Liver (tissue), 3 donors: ENCODE results near the gene UBE3A.

Experiments
- CTCF ChIP-seq: fragments of 150-350 bp; IDR thresholded peaks from 2 replicates; pipeline ENCODE4 v1.5.1; 2017; ENCODE audit warnings: improper control_type of control experiment, low read depth, low read length; ENCODE audit not compliant: missing input control
- EGR1 ChIP-seq, 2 donors: IDR thresholded peaks; 2 replicates each; pipeline ENCODE4 v1.6.1; 2016 to 2018; ENCODE audit warnings: antibody characterized with exemption in 2 of 2, low read depth in 2 of 2
- FOXA1 ChIP-seq: IDR thresholded peaks from 2 replicates; pipeline ENCODE4 v1.6.1; 2016; ENCODE audit warnings: antibody characterized with exemption
- GABPA ChIP-seq, 2 donors: IDR thresholded peaks in 1 of 2; conservative IDR thresholded peaks in 1 of 2; 2 replicates each; pipeline ENCODE4 v1.6.1; 2016; ENCODE audit warnings: antibody characterized with exemption in 2 of 2, mild to moderate bottlenecking in 1 of 2, moderate library complexity in 1 of 2
- JUND ChIP-seq, 2 donors: IDR thresholded peaks; 2 replicates each; pipeline ENCODE4 v1.6.1; 2016; ENCODE audit warnings: antibody characterized with exemption in 2 of 2
- MAX ChIP-seq: IDR thresholded peaks from 2 replicates; pipeline ENCODE4 v1.6.1; 2016; ENCODE audit warnings: antibody characterized with exemption
- RAD21 ChIP-seq, 2 donors: IDR thresholded peaks; 2 replicates each; pipeline ENCODE4 v1.6.1; 2016; ENCODE audit warnings: antibody characterized with exemption in 2 of 2, mild to moderate bottlenecking in 2 of 2
- REST ChIP-seq: IDR thresholded peaks from 2 replicates; pipeline ENCODE4 v1.6.1; 2016; ENCODE audit warnings: antibody characterized with exemption, mild to moderate bottlenecking
- SP1 ChIP-seq: IDR thresholded peaks from 2 replicates; pipeline ENCODE4 v1.6.1; 2018; ENCODE audit warnings: antibody characterized with exemption, mild to moderate bottlenecking
- TAF1 ChIP-seq: conservative IDR thresholded peaks from 2 replicates; pipeline ENCODE4 v1.6.1; 2016; ENCODE audit warnings: antibody characterized with exemption, mild to moderate bottlenecking
- YY1 ChIP-seq: IDR thresholded peaks from 2 replicates; pipeline ENCODE4 v1.6.1; 2016; ENCODE audit warnings: antibody characterized with exemption, mild to moderate bottlenecking
- donor health status: healthy.
- donor health status: healthy.

DNA sequence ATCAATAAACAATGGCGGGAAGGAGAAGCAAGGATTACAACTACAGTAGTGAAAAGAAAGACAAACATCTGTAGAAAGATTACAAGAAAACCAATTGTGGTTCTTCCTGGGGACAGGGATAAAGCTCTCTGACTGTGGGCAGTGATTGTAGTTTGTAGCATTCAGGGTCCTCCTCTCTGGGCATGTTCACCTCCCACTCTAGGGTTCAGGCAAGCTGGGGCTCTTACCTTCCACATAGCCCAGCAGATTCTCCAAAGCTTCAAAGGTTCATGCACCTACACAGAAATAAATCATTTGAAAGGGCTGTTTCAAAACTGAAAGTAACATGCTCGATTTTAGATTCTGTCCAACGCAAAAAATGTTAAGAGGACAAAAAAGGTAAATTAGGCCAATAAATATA lies 17.4 kb upstream of the UBE3A start:
- TF ChIP-seq SP1 (no peak), EGR1 (IDR thresholded peaks at IDR 0.05; ENCODE audit: low read depth in 2 of 2) (no peak), CTCF (no peak), JUND (IDR thresholded peaks at IDR 0.05) (no peak), MAX (no peak), GABPA (IDR thresholded peaks at IDR 0.05 in 1 of 2, conservative IDR thresholded peaks at IDR 0.05 in 1 of 2) (no peak), TAF1 (no peak), FOXA1 (no peak), REST (no peak), RAD21 (IDR thresholded peaks at IDR 0.05) (no peak), YY1 (no peak)
